OCI-LY7 (cell line): ENCODE measurements around the gene SEC61A2. TPM values are rescaled to one million over a fixed set of nuclear protein-coding genes. Genes with fewer than 3 reads are reported as not detected.
"Not testable (repeated sequence)": the region's sequence is repeated elsewhere in the genome, so short reads cannot be mapped to it uniquely, and the experiment has no call there.

Source experiments
- BruUV-seq: library from RNA; stranded (reverse); fragments of 400-500 nt; replicated peaks from 2 replicates; lab custom pipeline; 2021; lab: Mats Ljungman, UMichigan
- CTCF ChIA-PET: fragments of 300-600 bp; sonication (Branson Sonifier 250); formaldehyde crosslinking; loops from one replicate; lab custom pipeline; 2022; ENCODE audit warnings: antibody characterized with exemption; ENCODE audit not compliant: unreplicated experiment; lab: Charles Lee
- POLR2A ChIA-PET: fragments of 300-600 bp; sonication (Branson Sonifier 250); formaldehyde crosslinking; loops from one replicate; lab custom pipeline; 2022; ENCODE audit warnings: antibody characterized with exemption; lab: Charles Lee
- DNase-seq: peaks from one replicate; pipeline ENCODE4 v3.0.0-alpha.2; 2015; ENCODE audit warnings: low spot score
- H2AFZ ChIP-seq: fragments of 200-600 bp; sonication (generic), shearing (Covaris generic); 2 replicates; pipeline ENCODE4 v1.6.1; 2014; ENCODE audit warnings: mild to moderate bottlenecking, antibody characterized with exemption, low read length, moderate library complexity
- H3K27ac ChIP-seq: fragments of 200-600 bp; sonication (generic); 2 replicates; pipeline ENCODE4 v1.5.1; 2014; ENCODE audit warnings: mixed run types, low read depth, mild to moderate bottlenecking, moderate library complexity, low read length, inconsistent platforms; ENCODE audit not compliant: poor library complexity, severe bottlenecking
- H3K36me3 ChIP-seq: fragments of 200-600 bp; sonication (generic); 2 replicates; pipeline ENCODE4 v1.6.1; 2014; ENCODE audit warnings: mild to moderate bottlenecking, antibody characterized with exemption, low read length, moderate library complexity, mixed read lengths; ENCODE audit not compliant: insufficient read depth
- H3K4me1 ChIP-seq: fragments of 200-600 bp; sonication (generic); 2 replicates; pipeline ENCODE4 v1.5.1; 2014; ENCODE audit warnings: mild to moderate bottlenecking, low read length; ENCODE audit not compliant: insufficient read depth, poor library complexity, severe bottlenecking
- H3K4me2 ChIP-seq: fragments of 200-600 bp; sonication (generic); 2 replicates; pipeline ENCODE4 v1.6.1; 2014; ENCODE audit warnings: mild to moderate bottlenecking, low read length
- H3K4me3 ChIP-seq: fragments of 200-600 bp; sonication (generic); 2 replicates; pipeline ENCODE4 v1.5.1; 2014; ENCODE audit warnings: mild to moderate bottlenecking, low read depth, low read length; ENCODE audit not compliant: poor library complexity, severe bottlenecking
- H3K79me2 ChIP-seq: fragments of 200-600 bp; sonication (generic); 2 replicates; pipeline ENCODE4 v1.6.1; 2016; ENCODE audit warnings: low read depth, mild to moderate bottlenecking, low read length, moderate library complexity, mixed read lengths; ENCODE audit not compliant: insufficient read depth
- H3K9me2 ChIP-seq: fragments of 200-600 bp; sonication (generic); 2 replicates; pipeline ENCODE4 v1.6.1; 2016; ENCODE audit warnings: mild to moderate bottlenecking, low read length, mixed read lengths; ENCODE audit not compliant: insufficient read depth
- H3K9me3 ChIP-seq: fragments of 200-600 bp; sonication (generic); 2 replicates; pipeline ENCODE4 v1.6.1; 2014; ENCODE audit warnings: mild to moderate bottlenecking, mixed run types, low read length, mixed read lengths
- H4K20me1 ChIP-seq: fragments of 200-600 bp; sonication (generic); 2 replicates; pipeline ENCODE4 v1.6.1; 2014; ENCODE audit warnings: mild to moderate bottlenecking, antibody characterized with exemption, low read length, moderate library complexity, mixed read lengths; ENCODE audit not compliant: insufficient read depth
- EZH2phosphoT487 ChIP-seq: fragments of 200-600 bp; sonication (generic); IDR thresholded peaks from 2 replicates; pipeline ENCODE4 v1.6.1; 2018; ENCODE audit warnings: low read depth, borderline replicate concordance, mild to moderate bottlenecking, mixed run types, antibody characterized with exemption, low read length, moderate library complexity, mixed read lengths
- intact Hi-C: fragments of 100-400 bp; cut with micrococcal nuclease; formaldehyde crosslinking; loops from one replicate; pipeline ENCODE4 v1.10.0; 2022; ENCODE audit not compliant: unreplicated experiment
- total RNA-seq, 2 experiments: library from RNA; depleted of rRNA in 1 of 2; stranded (reverse); fragments of >200 nt in 1 of 2; shearing (Covaris generic) in 1 of 2; gene quantifications; 2 replicates each; pipeline ENCODE4 v1.2.3, GENCODE V29; 2014 to 2022
- TF ChIP-seq, protein P1 (sequence below): fragments of 200-600 bp; sonication (generic); conservative IDR thresholded peaks from 2 replicates; pipeline ENCODE4 v1.5.1; 2014; ENCODE audit warnings: mild to moderate bottlenecking, antibody characterized with exemption, low read length, moderate library complexity, mixed read lengths

SEC61A2 gene
- total RNA-seq, 2 experiments from 2014 or later, result 5.5 to 15.1 TPM

DNA sequence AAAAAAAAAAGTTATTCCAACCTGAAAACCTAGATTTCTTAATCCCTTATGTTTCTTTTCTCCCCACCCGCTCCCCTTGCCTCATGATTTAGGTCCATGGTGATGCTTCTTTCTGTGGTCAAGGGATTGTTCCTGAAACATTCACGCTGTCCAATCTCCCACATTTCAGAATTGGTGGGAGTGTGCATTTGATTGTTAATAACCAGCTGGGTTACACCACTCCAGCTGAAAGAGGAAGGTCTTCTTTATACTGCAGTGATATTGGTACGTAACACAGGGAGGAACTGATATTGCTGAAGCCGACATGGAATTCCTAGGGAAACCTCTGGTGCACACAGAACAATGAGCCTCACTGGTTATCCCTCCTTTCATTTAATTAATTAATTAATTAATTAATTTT is 38.1 kb upstream of the SEC61A2 start:
- POLR2A ChIA-PET, result no interaction called here

DNA sequence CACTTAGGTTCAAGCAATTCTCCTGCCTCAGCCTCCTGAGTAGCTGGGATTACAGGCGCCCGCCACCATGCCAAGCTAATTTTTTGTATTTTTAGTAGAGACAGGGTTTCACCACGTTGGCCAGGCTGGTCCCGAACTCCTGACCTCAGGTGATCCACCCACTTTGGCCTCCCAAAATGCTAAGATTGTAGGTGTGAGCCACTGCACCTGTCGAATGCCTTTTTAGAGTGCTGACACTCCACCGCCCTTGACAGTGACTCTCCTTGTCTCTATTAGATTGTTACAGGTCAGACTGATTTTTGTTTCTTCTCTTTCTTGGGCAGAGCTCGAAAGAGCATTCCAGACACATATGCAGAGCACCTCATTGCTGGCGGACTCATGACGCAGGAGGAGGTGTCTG is 32.1 kb upstream of the SEC61A2 start:
- peaks cover 84% of the 10 kb centered on the region for H3K36me3 ChIP-seq
- H3K4me1 ChIP-seq, H3K9me3 ChIP-seq, H2AFZ ChIP-seq, H4K20me1 ChIP-seq, H3K4me3 ChIP-seq, H3K27ac ChIP-seq, H3K4me2 ChIP-seq, intact Hi-C loops, H3K79me2 ChIP-seq, H3K9me2 ChIP-seq, BruUV-seq, DNase-seq, POLR2A ChIA-PET, CTCF ChIA-PET: not testable (repeated sequence)

More for the DNA sequence above, 38.1 kb upstream of the SEC61A2 start:
- Histone ChIP-seq H3K9me3 (no peaks in the 10 kb centered on the region), H2AFZ (no peak overlapping the region), H3K9me2 (no peaks in the 10 kb centered on the region), H3K4me1 (no peaks in the 10 kb centered on the region), H4K20me1 (no peaks in the 10 kb centered on the region), H3K36me3 (peaks cover 93% of the 10 kb centered on the region), H3K27ac (no peak overlapping the region), H3K4me3 (no peak overlapping the region), H3K79me2 (no peaks in the 10 kb centered on the region), H3K4me2 (no peak overlapping the region)
- no TSS peak for BruUV-seq
- TF ChIP-seq, protein P1, sequence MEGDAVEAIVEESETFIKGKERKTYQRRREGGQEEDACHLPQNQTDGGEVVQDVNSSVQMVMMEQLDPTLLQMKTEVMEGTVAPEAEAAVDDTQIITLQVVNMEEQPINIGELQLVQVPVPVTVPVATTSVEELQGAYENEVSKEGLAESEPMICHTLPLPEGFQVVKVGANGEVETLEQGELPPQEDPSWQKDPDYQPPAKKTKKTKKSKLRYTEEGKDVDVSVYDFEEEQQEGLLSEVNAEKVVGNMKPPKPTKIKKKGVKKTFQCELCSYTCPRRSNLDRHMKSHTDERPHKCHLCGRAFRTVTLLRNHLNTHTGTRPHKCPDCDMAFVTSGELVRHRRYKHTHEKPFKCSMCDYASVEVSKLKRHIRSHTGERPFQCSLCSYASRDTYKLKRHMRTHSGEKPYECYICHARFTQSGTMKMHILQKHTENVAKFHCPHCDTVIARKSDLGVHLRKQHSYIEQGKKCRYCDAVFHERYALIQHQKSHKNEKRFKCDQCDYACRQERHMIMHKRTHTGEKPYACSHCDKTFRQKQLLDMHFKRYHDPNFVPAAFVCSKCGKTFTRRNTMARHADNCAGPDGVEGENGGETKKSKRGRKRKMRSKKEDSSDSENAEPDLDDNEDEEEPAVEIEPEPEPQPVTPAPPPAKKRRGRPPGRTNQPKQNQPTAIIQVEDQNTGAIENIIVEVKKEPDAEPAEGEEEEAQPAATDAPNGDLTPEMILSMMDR, result no peak
- TF ChIP-seq EZH2phosphoT487, result no peak
- CTCF ChIA-PET, result no interaction called here
- intact Hi-C loops, result no loop called here
- DNase-seq, result no peak

DNA sequence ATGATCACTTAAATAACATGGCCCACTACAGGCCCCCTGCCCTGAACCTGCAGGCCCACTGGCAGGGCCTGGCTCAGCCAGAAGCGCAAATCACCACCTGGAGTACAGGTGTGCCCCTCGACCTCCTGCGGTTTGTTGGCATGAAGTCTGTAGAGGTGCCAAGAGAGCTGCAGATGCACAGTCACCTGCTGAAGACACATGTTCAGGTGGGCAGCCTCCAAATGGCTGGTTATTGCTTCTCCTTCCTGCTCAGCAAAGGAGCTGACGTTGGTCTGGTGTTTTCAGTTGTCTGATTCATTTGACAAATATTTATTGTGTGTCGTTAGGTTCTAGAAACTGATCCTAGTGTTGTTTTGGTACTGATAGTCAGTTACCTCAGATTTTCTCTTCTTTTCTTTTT is 31.7 kb upstream of the SEC61A2 start:
- CTCF ChIA-PET, result no interaction called here
- Histone ChIP-seq H3K9me2 (no peaks in the 10 kb centered on the region), H3K4me3 (no peak overlapping the region), H3K79me2 (no peaks in the 10 kb centered on the region), H3K4me1 (no peaks in the 10 kb centered on the region), H4K20me1 (no peaks in the 10 kb centered on the region), H2AFZ (no peak overlapping the region), H3K4me2 (no peak overlapping the region), H3K36me3 (peaks cover 84% of the 10 kb centered on the region), H3K27ac (no peak overlapping the region), H3K9me3 (no peaks in the 10 kb centered on the region)
- no peak for TF ChIP-seq EZH2phosphoT487
- TF ChIP-seq, protein P1, result no peak
- POLR2A ChIA-PET, result interaction anchor here (1.3 kb wide), 1 partner anchor 22 kb away, joined by 3 read pairs; no protein-coding TSS in a partner anchor
- intact Hi-C loops, result no loop called here
- no peak for DNase-seq
- no TSS peak for BruUV-seq
